ENCODE results near the gene ZNF346. TPM values are rescaled to one million over a fixed set of nuclear protein-coding genes. Genes with fewer than 3 reads are reported as not detected.

Gene ZNF346
- total and polyA plus RNA-seq, 2 of the 13 experiments (the other 11 are each of a cell fraction or from before 2014, with no cell fraction given) = 8.6 to 19.4 TPM

DNA sequence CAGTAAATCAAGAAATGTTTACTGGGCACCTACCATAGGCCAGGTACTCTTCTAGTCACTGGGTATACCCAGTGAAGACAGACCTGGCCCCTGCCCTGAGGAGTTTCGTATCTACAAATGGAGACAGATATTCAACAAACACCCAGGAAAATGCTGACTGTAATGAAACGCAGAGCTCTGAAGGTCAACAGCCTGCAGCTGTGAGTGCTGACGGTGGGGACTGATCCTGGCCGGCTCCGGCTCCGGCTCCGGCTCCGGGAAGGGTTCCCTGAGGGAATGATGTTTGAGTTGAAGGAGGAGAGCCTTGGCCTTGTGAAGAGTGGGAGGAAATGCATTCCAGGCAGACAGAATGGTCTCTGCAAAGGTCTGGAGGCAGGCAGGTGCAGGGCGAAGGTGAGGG is 87.3 kb downstream of the ZNF346 start (continued):
- TF ChIP-seq, protein P1, sequence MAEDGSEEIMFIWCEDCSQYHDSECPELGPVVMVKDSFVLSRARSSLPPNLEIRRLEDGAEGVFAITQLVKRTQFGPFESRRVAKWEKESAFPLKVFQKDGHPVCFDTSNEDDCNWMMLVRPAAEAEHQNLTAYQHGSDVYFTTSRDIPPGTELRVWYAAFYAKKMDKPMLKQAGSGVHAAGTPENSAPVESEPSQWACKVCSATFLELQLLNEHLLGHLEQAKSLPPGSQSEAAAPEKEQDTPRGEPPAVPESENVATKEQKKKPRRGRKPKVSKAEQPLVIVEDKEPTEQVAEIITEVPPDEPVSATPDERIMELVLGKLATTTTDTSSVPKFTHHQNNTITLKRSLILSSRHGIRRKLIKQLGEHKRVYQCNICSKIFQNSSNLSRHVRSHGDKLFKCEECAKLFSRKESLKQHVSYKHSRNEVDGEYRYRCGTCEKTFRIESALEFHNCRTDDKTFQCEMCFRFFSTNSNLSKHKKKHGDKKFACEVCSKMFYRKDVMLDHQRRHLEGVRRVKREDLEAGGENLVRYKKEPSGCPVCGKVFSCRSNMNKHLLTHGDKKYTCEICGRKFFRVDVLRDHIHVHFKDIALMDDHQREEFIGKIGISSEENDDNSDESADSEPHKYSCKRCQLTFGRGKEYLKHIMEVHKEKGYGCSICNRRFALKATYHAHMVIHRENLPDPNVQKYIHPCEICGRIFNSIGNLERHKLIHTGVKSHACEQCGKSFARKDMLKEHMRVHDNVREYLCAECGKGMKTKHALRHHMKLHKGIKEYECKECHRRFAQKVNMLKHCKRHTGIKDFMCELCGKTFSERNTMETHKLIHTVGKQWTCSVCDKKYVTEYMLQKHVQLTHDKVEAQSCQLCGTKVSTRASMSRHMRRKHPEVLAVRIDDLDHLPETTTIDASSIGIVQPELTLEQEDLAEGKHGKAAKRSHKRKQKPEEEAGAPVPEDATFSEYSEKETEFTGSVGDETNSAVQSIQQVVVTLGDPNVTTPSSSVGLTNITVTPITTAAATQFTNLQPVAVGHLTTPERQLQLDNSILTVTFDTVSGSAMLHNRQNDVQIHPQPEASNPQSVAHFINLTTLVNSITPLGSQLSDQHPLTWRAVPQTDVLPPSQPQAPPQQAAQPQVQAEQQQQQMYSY (CRISPR knock-in tag; IDR thresholded peaks at IDR 0.05) = peak; percentile 90
- TF ChIP-seq PCBP2 (optimal IDR thresholded peaks at IDR 0.05; ENCODE audit: low read depth, low read length, poor library complexity, severe bottlenecking) (no peak), MAFK (conservative IDR thresholded peaks at IDR 0.05 in 1 of 2, IDR thresholded peaks at IDR 0.05 in 1 of 2; ENCODE audit: low read length in 2 of 2) (peak; percentile 96 to 98), MEIS1 (CRISPR knock-in tag; IDR thresholded peaks at IDR 0.05; ENCODE audit: borderline replicate concordance) (no peak), ZNF556 (CRISPR knock-in tag; IDR thresholded peaks at IDR 0.05; ENCODE audit: borderline replicate concordance) (no peak), PLRG1 (conservative IDR thresholded peaks at IDR 0.05) (no peak), CC2D1A (CRISPR knock-in tag; IDR thresholded peaks at IDR 0.05) (no peak)
- TF ChIP-seq, protein P2, sequence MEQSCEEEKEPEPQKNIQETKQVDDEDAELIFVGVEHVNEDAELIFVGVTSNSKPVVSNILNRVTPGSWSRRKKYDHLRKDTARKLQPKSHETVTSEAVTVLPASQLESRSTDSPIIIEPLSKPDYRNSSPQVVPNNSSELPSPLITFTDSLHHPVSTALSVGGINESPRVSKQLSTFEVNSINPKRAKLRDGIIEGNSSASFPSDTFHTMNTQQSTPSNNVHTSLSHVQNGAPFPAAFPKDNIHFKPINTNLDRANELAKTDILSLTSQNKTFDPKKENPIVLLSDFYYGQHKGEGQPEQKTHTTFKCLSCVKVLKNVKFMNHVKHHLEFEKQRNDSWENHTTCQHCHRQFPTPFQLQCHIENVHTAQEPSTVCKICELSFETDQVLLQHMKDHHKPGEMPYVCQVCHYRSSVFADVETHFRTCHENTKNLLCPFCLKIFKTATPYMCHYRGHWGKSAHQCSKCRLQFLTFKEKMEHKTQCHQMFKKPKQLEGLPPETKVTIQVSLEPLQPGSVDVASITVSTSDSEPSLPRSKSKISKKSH (CRISPR knock-in tag; IDR thresholded peaks at IDR 0.05; ENCODE audit: borderline replicate concordance) = no peak
- TF ChIP-seq, protein P3, sequence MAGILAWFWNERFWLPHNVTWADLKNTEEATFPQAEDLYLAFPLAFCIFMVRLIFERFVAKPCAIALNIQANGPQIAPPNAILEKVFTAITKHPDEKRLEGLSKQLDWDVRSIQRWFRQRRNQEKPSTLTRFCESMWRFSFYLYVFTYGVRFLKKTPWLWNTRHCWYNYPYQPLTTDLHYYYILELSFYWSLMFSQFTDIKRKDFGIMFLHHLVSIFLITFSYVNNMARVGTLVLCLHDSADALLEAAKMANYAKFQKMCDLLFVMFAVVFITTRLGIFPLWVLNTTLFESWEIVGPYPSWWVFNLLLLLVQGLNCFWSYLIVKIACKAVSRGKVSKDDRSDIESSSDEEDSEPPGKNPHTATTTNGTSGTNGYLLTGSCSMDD (CRISPR knock-in tag; IDR thresholded peaks at IDR 0.05) = no peak
- TF ChIP-seq, protein P4, sequence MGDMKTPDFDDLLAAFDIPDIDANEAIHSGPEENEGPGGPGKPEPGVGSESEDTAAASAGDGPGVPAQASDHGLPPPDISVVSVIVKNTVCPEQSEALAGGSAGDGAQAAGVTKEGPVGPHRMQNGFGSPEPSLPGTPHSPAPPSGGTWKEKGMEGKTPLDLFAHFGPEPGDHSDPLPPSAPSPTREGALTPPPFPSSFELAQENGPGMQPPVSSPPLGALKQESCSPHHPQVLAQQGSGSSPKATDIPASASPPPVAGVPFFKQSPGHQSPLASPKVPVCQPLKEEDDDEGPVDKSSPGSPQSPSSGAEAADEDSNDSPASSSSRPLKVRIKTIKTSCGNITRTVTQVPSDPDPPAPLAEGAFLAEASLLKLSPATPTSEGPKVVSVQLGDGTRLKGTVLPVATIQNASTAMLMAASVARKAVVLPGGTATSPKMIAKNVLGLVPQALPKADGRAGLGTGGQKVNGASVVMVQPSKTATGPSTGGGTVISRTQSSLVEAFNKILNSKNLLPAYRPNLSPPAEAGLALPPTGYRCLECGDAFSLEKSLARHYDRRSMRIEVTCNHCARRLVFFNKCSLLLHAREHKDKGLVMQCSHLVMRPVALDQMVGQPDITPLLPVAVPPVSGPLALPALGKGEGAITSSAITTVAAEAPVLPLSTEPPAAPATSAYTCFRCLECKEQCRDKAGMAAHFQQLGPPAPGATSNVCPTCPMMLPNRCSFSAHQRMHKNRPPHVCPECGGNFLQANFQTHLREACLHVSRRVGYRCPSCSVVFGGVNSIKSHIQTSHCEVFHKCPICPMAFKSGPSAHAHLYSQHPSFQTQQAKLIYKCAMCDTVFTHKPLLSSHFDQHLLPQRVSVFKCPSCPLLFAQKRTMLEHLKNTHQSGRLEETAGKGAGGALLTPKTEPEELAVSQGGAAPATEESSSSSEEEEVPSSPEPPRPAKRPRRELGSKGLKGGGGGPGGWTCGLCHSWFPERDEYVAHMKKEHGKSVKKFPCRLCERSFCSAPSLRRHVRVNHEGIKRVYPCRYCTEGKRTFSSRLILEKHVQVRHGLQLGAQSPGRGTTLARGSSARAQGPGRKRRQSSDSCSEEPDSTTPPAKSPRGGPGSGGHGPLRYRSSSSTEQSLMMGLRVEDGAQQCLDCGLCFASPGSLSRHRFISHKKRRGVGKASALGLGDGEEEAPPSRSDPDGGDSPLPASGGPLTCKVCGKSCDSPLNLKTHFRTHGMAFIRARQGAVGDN (CRISPR knock-in tag; IDR thresholded peaks at IDR 0.05) = peak; percentile 60
